HG03342 (cell line): ENCODE measurements around the gene TEC.
"Not testable (repeated sequence)": the region's sequence is repeated elsewhere in the genome, so short reads cannot be mapped to it uniquely, and the experiment has no call there.

Experiments
- ATAC-seq: cut with Tn5 transposase; IDR thresholded peaks from one replicate; pipeline ENCODE4 v1.9.1; 2021; ENCODE audit warnings: mild to moderate bottlenecking, moderate library complexity; ENCODE audit not compliant: unreplicated experiment

The TEC gene

GRCh38 chr4:48169636-48170035 lies 100.0 kb downstream of the TEC start:
- no peak for ATAC-seq

- no peak for ATAC-seq
These were observed 101.9 kb downstream of the TEC start for GRCh38 chr4:48167538-48168263.

- ATAC-seq: not testable (repeated sequence)
These were observed 105.1 kb downstream of the TEC start for GRCh38 chr4:48164561-48164960.

GRCh38 chr4:48163746-48164145 lies 105.9 kb downstream of the TEC start:
- no peak for ATAC-seq

- ATAC-seq: no peak
These were observed 107.5 kb downstream of the TEC start for GRCh38 chr4:48162162-48162561.

- no peak for ATAC-seq
These were observed 112.4 kb downstream of the TEC start for GRCh38 chr4:48157271-48157670.

GRCh38 chr4:48156423-48156822 lies 113.2 kb downstream of the TEC start:
- ATAC-seq: no peak

GRCh38 chr4:48153791-48154550 lies 115.7 kb downstream of the TEC start:
- ATAC-seq: peak; percentile 57

GRCh38 chr4:48152259-48152658 lies 117.4 kb downstream of the TEC start:
- no peak for ATAC-seq

GRCh38 chr4:48149827-48150370 lies 119.7 kb downstream of the TEC start:
- no peak for ATAC-seq

GRCh38 chr4:48147621-48148020 lies 122.0 kb downstream of the TEC start:
- no peak for ATAC-seq

GRCh38 chr4:48141048-48141447 lies 128.6 kb downstream of the TEC start:
- ATAC-seq: peak; percentile 49

- ATAC-seq: no peak
These were observed 129.9 kb downstream of the TEC start for GRCh38 chr4:48139691-48140090.

- peak; percentile 84 for ATAC-seq
These were observed 130.7 kb downstream of the TEC start for GRCh38 chr4:48138936-48139335.

- ATAC-seq: no peak
These were observed 131.1 kb downstream of the TEC start for GRCh38 chr4:48138511-48138910.

- no peak for ATAC-seq
These were observed 131.8 kb downstream of the TEC start for GRCh38 chr4:48137846-48138245.

- no peak for ATAC-seq
These were observed 135.6 kb downstream of the TEC start, which contains the start of gene TXK for GRCh38 chr4:48134081-48134480. TSS of gene TXK (minus strand) at chr4:48134250. CDS start at chr4:48134170, 80 bp downstream.

GRCh38 chr4:48133669-48134068 lies 136.0 kb downstream of the TEC start:
- no peak for ATAC-seq

- ATAC-seq: no peak
These were observed 137.9 kb downstream of the TEC start for GRCh38 chr4:48131736-48132135.

- ATAC-seq: no peak
These were observed 139.5 kb downstream of the TEC start for GRCh38 chr4:48130100-48130499.

- ATAC-seq: no peak
These were observed 140.2 kb downstream of the TEC start for GRCh38 chr4:48129307-48130014.
